ENCODE measurements around the gene SLC26A2.

The SLC26A2 gene

DNA sequence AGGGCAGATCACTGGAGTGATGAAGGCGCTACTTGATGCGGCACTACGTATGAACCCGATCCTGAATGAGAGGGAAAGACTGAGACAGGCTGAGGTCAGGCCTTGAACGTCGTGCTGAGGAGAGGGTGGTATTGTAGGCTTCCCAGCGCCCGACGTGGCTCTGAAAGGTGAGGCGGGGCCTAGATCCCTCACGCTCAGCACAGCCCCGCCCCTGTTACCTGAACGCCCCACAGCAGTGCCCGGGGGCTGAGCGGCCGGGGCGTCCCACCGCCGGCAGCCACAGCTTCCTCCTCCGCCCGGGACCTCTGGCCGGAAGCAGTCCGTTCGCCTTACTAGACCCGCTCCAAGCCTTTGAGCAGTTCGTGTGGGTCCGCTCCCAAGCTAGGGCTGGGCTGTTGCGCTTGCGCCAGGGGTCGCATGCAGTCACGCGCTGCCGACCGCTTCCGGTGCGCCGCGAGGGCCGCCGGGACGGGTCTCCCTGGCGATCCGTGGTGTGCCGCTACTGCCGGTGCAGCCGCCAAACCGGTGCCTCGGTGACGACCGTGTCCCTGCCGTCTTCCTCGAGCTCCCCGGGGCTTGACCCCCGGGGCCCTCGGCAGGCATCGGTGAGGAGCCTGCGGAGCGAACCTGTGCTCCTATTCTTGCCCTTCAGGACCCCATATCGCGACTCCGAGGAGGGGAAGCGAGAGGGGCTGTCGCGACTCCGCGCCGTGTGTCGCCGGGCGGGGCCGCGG lies 39.9 kb downstream of the SLC26A2 start, which contains the start of the genes HMGXB3 and TIGD6 (continued):
- no peak; the same call in 1 of the 2 replicates for TF ChIP-seq ZNF18 (tag by site-specific recombination; IDR thresholded peaks at IDR 0.05)
- no peak; the same call in 1 of the 2 replicates for TF ChIP-seq ZNF777 (tag by site-specific recombination; IDR thresholded peaks at IDR 0.05; ENCODE audit: borderline replicate concordance)
- TF ChIP-seq GLIS2 (tag by site-specific recombination; IDR thresholded peaks at IDR 0.05), result peak; percentile 97
- 0 out of 2 replicates have a peak, but pooled peaks have one; percentile 12 for TF ChIP-seq ZBTB10 (tag by site-specific recombination; IDR thresholded peaks at IDR 0.05)
- TF ChIP-seq ZNF175 (tag by site-specific recombination; IDR thresholded peaks at IDR 0.05), result no peak
- TF ChIP-seq ZNF610 (tag by site-specific recombination; IDR thresholded peaks at IDR 0.05; ENCODE audit: borderline replicate concordance), result peak; percentile 81
- TF ChIP-seq SCRT1 (tag by site-specific recombination; IDR thresholded peaks at IDR 0.05; ENCODE audit: borderline replicate concordance), result no peak; the same call in 1 of the 2 replicates
- TF ChIP-seq, protein P1, sequence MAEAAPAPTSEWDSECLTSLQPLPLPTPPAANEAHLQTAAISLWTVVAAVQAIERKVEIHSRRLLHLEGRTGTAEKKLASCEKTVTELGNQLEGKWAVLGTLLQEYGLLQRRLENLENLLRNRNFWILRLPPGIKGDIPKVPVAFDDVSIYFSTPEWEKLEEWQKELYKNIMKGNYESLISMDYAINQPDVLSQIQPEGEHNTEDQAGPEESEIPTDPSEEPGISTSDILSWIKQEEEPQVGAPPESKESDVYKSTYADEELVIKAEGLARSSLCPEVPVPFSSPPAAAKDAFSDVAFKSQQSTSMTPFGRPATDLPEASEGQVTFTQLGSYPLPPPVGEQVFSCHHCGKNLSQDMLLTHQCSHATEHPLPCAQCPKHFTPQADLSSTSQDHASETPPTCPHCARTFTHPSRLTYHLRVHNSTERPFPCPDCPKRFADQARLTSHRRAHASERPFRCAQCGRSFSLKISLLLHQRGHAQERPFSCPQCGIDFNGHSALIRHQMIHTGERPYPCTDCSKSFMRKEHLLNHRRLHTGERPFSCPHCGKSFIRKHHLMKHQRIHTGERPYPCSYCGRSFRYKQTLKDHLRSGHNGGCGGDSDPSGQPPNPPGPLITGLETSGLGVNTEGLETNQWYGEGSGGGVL (tag by site-specific recombination; IDR thresholded peaks at IDR 0.05), result no peak
- TF ChIP-seq ZNF324 (tag by site-specific recombination; IDR thresholded peaks at IDR 0.05), result peak; percentile 47
- TF ChIP-seq SP7 (tag by site-specific recombination; IDR thresholded peaks at IDR 0.05), result peak; percentile 87
- TF ChIP-seq ZNF24 (tag by site-specific recombination; IDR thresholded peaks at IDR 0.05), result no peak; the same call in 1 of the 2 replicates
- TF ChIP-seq, protein P2, sequence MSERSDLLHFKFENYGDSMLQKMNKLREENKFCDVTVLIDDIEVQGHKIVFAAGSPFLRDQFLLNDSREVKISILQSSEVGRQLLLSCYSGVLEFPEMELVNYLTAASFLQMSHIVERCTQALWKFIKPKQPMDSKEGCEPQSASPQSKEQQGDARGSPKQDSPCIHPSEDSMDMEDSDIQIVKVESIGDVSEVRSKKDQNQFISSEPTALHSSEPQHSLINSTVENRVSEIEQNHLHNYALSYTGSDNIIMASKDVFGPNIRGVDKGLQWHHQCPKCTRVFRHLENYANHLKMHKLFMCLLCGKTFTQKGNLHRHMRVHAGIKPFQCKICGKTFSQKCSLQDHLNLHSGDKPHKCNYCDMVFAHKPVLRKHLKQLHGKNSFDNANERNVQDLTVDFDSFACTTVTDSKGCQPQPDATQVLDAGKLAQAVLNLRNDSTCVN (tag by site-specific recombination; optimal IDR thresholded peaks at IDR 0.05), result peak; percentile 77
- peak; percentile 93 for TF ChIP-seq ZNF660 (tag by site-specific recombination; IDR thresholded peaks at IDR 0.05)
- TF ChIP-seq YY2 (tag by site-specific recombination; IDR thresholded peaks at IDR 0.05), result no peak
- TF ChIP-seq ZNF639 (tag by site-specific recombination; IDR thresholded peaks at IDR 0.05), result no peak; the same call in 1 of the 2 replicates
- TF ChIP-seq ZNF10 (tag by site-specific recombination; IDR thresholded peaks at IDR 0.05), result 0 out of 2 replicates have a peak, but pooled peaks have one; percentile 26
- TF ChIP-seq, protein P3, sequence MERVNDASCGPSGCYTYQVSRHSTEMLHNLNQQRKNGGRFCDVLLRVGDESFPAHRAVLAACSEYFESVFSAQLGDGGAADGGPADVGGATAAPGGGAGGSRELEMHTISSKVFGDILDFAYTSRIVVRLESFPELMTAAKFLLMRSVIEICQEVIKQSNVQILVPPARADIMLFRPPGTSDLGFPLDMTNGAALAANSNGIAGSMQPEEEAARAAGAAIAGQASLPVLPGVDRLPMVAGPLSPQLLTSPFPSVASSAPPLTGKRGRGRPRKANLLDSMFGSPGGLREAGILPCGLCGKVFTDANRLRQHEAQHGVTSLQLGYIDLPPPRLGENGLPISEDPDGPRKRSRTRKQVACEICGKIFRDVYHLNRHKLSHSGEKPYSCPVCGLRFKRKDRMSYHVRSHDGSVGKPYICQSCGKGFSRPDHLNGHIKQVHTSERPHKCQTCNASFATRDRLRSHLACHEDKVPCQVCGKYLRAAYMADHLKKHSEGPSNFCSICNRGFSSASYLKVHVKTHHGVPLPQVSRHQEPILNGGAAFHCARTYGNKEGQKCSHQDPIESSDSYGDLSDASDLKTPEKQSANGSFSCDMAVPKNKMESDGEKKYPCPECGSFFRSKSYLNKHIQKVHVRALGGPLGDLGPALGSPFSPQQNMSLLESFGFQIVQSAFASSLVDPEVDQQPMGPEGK (tag by site-specific recombination; IDR thresholded peaks at IDR 0.05), result peak; percentile 87
- no peak for TF ChIP-seq ZNF16 (tag by site-specific recombination; IDR thresholded peaks at IDR 0.05; ENCODE audit: low read depth)
- TF ChIP-seq, protein P4, sequence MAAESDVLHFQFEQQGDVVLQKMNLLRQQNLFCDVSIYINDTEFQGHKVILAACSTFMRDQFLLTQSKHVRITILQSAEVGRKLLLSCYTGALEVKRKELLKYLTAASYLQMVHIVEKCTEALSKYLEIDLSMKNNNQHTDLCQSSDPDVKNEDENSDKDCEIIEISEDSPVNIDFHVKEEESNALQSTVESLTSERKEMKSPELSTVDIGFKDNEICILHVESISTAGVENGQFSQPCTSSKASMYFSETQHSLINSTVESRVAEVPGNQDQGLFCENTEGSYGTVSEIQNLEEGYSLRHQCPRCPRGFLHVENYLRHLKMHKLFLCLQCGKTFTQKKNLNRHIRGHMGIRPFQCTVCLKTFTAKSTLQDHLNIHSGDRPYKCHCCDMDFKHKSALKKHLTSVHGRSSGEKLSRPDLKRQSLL (tag by site-specific recombination; IDR thresholded peaks at IDR 0.05), result no peak; the same call in 1 of the 2 replicates
- no peak for TF ChIP-seq ZNF350 (tag by site-specific recombination; IDR thresholded peaks at IDR 0.05)
- peak; percentile 92 for TF ChIP-seq ZFP69B (tag by site-specific recombination; IDR thresholded peaks at IDR 0.05)
- TF ChIP-seq ZNF155 (tag by site-specific recombination; IDR thresholded peaks at IDR 0.05), result no peak
- no peak for TF ChIP-seq SALL2 (tag by site-specific recombination; IDR thresholded peaks at IDR 0.05; ENCODE audit: borderline replicate concordance)
- TF ChIP-seq, protein P5, sequence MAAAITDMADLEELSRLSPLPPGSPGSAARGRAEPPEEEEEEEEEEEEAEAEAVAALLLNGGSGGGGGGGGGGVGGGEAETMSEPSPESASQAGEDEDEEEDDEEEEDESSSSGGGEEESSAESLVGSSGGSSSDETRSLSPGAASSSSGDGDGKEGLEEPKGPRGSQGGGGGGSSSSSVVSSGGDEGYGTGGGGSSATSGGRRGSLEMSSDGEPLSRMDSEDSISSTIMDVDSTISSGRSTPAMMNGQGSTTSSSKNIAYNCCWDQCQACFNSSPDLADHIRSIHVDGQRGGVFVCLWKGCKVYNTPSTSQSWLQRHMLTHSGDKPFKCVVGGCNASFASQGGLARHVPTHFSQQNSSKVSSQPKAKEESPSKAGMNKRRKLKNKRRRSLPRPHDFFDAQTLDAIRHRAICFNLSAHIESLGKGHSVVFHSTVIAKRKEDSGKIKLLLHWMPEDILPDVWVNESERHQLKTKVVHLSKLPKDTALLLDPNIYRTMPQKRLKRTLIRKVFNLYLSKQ (tag by site-specific recombination; IDR thresholded peaks at IDR 0.05; ENCODE audit: borderline replicate concordance), result no peak
- no peak for TF ChIP-seq ZNF707 (tag by site-specific recombination; IDR thresholded peaks at IDR 0.05)

Data from HEK293 (cell line).